Amniotic epithelial cell (primary cell): ENCODE data around the gene KRTAP10-12.
A peak's percentile ranks its signal among the peaks of the same experiment; 100 is the strongest.

Experiments
- DNase-seq: peaks from one replicate; pipeline ENCODE4 v3.0.0-alpha.2; 2010; ENCODE audit warnings: low read depth

The KRTAP10-12 gene

DNA sequence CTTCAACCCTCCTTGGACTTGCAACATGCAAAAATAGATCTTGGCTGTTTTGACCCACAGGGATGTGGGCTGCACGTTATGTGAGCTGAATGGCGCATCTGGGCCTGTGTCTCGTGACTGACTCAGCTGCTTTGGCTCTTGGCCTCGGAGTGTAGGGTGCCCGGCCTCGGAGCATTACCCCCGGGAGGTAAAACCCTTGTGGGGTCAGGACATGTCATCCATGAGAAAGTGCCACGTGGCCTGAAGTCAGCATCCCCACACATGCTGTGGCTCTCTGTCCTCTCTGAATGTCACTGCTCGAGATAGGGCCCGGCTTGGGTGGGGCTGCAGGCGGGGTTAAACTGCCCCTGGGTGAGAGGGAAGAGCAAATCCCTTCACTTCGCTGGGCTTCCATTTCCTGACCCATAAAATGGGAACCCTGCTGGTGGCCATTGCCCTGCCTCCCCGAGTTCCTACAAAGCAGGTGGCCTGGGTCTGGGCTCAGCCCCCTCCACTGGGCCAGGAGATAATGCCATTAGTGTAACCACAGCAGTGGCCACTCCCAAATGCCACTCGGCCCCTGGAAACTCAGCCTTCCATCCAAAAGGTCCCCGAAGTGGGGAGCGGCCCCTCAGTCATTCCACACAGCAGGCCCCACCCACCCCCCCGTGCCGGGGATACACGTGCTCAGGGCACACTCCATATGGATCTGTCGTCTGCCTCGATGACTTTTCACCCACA, 37.2 kb downstream of the KRTAP10-12 start:
- DNase-seq: no peak

GRCh38 chr21:44734841-44735240, 37.9 kb downstream of the KRTAP10-12 start:
- no peak for DNase-seq

DNA sequence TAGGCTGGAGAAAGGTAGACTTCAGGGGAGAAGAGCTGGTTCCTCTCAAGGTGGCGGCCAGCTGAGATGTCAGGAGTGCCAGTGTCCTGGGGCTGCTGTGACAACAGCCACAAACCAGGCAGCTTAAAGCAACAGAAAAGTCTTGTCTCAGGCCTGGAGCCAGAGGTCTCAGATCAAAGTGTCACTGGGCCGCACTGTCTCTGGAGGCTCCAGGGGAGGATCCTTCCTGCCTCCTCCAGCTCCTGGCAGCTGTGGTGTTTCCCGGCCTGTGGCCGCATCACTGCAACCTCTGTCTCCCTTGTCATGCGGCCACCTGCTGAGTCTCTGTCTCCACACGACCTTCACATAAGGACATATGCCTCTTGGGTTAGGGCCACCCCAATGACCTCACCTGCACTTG, 38.8 kb downstream of the KRTAP10-12 start:
- DNase-seq: no peak

DNA sequence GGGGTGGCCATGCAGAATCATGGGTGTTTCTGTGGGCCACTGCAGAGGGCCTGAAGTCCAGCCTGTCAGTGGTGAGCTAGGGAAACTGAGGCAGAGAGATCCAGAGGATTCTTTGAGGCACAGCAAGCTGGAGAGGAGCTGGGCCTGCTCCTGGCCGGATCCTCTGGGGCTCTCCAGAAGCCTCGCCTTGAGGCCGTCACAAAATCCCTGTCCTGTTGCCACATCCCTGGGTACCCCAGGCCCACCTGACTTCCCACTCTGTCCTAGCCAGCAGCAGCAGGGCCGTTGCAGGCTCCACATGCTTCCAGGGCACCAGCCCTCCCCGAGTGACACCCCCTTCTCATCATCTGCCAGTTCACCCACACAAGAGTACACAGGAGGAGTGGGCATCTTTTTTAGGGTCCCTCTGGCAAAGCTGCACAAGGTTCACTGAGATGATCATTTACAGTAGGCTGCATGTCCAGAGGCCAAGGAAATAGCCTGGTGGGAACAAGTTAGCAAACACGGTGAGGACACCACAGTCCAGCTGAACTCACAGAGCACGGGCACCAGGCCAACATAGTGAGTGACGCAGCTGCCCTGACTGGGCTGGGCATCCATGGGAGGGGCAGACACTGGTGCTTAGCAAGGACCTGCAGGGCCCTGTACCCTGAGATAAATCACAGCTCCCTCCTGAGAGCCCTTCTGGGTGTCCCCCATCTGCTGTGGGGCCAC, 39.5 kb downstream of the KRTAP10-12 start:
- DNase-seq: no peak

GRCh38 chr21:44737706-44738354, 40.9 kb downstream of the KRTAP10-12 start:
- peak; percentile 21 for DNase-seq

DNA sequence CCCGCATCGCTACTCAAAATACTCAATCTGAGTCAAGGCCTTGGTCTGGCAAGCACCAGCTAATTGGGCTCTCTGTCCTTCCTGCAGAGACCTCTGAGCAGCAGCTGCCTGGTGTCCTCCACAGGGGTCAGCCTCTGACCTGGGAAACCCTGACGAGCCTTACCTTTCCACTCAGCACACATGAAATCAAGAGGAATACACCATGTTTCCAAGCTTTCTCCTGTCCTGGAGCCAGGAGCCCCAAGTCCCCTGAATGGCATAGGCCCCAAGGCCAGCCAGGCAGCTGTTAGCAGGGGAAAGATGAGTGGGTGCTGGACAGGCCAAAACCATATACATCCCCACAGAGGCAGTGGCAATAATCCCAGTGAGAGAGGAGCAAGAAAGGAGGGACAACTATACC, 41.6 kb downstream of the KRTAP10-12 start:
- no peak for DNase-seq

DNA sequence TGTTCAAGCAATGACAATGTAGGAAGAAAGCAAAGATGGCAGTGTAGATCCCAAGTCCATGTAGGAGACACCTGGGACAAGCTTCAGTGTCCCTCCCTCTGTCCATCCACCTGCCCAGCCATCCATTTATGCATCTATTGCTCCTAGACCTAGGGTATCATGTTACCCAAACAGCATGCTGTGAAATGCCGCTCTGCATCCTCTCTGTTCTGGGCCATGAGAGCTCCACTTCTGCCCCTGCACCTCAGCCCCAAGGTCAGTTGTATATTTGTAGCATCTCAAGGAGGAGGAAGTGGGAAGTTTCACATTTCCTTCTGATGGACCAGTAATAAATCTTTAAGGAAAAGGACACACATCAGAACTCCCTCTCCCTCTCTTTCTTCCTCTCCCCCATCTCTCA, 42.3 kb downstream of the KRTAP10-12 start:
- DNase-seq: no peak

GRCh38 chr21:44740742-44741141, 43.8 kb downstream of the KRTAP10-12 start:
- no peak for DNase-seq

DNA sequence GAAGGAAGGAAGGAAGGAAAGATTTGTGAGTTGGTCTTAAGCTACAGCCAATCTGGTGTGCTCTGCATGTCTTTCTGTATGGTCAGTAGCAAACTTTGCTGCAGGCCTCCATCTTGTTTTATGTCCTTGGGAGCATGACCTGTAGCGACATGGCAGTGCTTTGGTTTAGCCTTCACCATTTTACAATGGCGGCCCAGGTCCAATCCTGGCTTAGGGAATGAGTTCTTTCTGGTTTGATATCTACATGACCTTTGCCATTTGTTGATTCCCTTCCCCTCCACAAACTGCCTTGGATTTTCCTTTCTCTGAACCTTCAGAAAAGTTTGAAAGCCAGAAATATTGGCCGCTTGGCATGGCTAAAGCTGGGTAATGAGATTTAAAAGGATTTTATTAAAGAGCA, 44.9 kb downstream of the KRTAP10-12 start:
- DNase-seq: no peak

DNA sequence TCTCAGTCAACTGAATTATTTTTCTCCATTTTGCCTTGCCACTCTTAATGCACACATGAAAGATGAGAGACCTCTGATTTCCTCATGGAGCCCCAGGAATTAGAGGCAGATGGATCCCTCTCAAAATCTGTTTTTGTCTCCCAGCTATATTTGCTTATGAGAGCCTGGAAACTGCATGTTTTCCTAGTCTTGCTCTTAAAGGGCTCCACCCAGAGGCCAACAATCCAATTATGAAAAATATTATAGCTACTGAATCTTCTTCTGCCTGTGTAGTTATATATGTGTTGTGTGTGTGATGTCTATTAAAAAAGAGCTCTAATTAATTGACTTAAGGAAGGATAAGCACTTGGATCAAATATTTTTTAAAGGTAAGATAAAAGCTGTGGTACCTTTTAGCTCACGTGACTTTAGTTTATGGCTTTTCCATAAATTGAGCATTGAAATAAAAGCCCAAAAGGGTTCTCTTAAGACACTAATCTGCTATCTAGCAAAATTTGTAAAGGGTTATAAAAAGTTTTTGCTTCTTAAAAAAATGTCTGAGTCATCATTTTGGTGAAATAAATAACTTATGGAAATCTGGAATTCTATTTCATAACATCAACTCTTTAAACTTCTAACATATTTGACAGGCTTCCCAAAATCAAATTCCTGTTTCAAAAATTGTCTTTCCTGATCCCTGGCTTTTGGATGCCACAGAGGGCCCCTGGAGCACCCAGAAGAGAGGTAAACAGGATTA, 45.6 kb downstream of the KRTAP10-12 start:
- DNase-seq: peak; percentile 7
